ENCODE data around the gene SLC12A8.

Gene SLC12A8

DNA sequence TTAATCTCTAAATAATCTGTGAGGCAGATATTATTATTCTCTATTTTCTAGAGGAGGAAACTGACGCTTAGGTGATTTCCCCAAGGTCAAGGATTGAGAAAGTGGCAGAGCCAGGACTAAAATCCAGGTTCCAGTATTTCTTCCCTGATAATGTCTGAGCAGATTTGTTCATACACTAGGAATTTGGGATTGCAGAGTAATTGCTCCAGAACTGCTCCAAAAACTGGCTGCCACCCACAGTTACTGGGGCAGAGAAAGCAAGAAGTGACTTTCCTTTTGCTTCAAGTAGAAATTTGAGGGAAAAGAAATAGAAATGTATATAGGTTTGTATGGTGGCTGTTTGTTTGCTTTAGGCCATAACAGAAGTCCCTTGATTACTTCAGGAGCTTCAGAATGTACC is 60.6 kb downstream of the SLC12A8 start:
- no peak for DNase-seq (ENCODE audit: low spot score)

DNA sequence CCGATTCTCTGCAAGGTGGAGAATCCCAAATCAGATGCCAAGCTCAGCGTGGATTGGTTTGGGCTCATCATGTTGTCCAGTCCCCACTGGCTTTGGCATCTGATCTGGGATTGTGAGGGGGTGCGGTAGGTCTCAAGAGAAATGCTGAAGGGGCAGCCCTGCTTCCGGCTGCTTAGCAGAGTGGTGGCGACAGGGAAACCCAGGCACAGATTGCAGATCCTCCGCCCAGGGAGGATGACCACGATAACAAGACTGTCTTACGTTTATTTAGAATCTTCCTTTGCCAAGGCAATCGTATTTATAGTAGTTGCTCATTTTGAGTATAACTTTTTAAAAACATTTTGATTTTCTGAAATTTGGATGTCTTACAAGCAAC is 61.1 kb downstream of the SLC12A8 start:
- DNase-seq (ENCODE audit: low spot score) = no peak

DNA sequence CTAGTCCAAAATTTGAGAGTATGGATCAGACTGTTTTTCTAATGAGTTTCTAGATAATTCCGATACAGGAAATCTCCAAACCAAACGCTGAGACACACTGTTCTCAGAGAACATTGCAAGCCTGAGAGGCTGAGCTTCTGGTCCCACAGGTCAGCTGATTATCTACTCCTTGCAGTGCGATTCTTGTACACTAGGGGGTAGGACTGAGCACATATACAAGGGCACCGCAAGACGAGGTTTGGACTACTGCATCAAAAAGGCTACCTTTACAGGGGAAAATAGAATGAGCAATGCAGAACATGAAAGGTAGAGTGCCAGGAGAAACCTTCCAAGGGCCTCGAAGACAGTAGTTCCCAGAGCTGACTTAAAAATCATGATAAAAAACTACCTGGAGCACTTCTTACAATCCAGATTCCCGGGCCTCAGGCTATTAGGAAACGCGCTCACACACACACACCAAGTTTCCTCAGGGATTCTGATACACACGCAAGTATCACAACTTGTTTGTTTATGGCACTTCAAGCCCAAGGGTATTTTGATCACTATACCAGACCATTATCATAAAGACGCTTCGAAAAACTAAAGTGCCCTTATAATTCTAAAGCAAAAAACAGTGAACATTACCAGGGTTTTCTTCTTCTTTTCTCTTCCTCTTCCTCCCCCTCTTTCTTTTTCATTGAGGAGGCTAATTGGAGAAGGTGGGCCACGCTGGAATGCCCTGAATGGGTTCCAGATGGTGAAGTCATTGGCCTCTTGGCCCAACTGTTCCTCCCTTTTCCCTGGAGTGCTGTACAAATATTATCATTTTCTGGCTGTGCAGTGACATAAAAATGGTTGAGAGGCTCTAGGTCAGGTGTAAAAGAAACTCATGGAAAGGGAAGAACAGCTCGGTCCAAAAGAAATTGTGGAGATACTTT is 61.8 kb downstream of the SLC12A8 start:
- peak; percentile 66 for DNase-seq (ENCODE audit: low spot score)

DNA sequence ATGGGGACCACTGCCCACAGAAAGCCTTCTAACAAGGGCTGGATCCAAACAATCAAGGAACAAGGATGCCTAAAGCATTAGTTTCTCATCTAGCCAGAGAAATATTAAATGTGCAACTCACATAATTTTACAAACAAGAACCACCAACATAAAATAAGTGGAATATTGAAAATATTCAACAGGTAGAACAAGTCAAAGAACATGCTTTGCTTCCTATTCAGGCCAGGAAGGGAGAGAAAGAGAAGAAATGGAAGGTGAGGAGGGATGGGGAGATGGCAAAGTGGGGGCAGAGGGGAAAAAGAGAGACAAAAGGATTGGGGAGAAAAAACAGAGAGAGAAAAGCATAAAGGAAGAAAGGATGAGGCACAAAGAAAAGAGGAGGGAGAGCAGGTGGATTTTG is 63.1 kb downstream of the SLC12A8 start:
- DNase-seq (ENCODE audit: low spot score) = no peak

DNA sequence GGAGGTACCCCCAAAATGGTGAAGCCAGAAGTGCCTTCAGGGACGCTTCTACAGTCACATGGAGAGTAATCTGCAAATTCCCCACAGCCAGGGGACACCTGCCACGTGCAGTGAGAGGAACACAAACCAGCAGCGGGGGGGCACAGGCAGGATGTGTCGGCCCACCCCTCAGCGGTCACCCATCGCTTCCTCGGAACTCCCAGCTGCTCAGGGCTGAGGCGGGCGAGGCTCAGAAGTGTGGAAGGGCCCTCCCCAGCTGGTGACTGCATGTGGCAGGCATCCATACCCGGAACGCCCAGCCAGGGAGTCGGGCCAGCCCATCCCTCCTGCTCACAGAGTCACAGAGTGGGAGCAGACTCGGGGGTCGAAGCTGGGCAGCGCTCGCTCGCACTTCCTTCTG is 63.7 kb downstream of the SLC12A8 start:
- DNase-seq (ENCODE audit: low spot score) = no peak

DNA sequence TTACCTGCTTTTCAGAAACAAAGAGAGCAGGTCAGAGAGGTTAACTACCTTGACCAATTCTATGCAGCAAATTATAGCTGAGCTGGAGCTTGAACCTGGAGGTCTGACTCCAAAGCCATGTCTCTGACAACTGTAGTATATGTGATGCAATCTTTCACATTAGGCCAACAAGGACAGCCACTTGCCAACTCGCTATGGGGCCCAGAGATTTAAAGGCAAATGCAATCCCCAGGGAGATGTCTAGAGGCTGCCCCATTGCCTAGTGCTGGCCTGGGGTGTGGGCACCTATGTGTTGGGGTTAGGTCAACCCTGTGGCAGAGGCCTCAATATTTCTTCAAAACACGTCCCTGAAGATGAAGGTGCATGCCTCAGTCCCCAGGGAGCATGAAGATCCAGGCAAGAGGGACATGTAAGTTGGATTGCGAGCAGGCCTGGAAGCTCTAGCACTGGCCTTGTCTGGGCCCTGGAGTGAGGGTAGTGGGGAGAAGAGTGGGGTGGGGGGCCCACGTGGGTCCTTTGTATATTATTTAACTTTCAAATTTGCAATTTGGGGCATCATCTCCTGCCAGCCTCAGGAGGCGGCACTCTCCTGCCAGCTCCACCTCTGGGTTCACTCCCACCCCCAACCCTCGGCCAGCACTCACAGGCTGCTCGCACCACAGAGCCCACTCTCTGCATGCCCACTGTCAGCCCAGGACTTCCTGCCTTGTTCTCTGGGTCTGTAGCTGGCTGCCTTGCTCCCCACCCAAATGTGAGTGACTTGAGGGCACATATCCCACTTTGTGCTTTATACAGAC is 64.3 kb downstream of the SLC12A8 start:
- DNase-seq (ENCODE audit: low spot score) = no peak

DNA sequence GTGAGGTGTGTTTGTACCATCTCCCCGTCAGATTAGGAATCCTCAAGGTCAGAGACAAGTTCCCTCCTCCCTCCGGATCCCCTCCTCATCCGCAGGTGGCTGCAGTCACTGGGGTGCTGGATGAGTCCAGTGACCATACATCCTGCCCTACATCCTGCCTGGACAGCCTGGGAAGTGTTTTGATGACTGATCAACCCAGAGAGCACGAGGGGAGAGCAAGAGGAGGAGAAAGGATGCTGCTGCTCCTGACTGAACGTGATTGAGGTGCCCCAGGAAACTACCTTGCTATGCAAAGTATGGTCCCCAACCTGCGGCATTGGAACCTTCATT is 65.1 kb downstream of the SLC12A8 start:
- DNase-seq (ENCODE audit: low spot score) = no peak

DNA sequence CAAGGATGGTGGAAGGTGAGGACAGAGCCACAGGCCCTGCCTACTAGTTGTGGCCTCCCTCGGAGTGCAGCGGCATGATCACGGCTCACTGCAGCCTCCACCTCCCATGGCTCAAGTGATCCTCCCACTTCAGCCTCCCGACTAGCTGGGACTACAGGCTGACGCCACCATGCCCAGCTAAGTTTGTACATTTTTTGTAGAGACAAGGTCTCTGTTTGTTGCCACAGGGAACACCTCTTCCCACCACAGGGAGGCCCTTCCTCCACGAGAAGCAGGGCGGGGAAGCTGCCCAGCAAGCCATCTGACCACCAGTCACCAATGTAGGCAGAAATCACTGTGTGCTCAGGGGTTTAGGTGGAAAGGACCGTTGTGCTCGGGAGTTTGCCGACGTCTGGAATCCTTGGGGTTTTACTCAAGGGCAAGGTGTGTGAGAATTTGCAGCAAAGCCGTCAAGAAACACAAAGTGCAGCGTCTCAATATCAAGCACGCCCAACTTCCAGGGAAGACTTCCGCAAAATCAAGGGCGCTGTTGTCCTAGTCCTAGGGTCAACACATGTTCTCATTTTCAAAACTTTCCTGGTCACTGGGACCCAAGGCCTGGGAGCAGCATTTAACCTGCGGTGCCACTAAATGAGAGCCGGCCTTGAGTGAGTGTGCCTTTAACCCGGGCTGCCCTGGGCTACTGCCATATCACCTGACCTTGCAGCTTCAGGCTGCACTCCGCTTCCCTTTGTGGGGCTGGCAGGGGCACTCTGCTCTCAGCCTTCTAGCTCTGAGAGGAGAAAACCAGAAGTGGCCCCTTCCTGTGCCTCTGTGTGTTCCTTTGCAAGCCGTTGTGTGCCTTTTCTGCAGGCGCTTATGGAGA is 65.7 kb downstream of the SLC12A8 start:
- DNase-seq (ENCODE audit: low spot score) = no peak

DNA sequence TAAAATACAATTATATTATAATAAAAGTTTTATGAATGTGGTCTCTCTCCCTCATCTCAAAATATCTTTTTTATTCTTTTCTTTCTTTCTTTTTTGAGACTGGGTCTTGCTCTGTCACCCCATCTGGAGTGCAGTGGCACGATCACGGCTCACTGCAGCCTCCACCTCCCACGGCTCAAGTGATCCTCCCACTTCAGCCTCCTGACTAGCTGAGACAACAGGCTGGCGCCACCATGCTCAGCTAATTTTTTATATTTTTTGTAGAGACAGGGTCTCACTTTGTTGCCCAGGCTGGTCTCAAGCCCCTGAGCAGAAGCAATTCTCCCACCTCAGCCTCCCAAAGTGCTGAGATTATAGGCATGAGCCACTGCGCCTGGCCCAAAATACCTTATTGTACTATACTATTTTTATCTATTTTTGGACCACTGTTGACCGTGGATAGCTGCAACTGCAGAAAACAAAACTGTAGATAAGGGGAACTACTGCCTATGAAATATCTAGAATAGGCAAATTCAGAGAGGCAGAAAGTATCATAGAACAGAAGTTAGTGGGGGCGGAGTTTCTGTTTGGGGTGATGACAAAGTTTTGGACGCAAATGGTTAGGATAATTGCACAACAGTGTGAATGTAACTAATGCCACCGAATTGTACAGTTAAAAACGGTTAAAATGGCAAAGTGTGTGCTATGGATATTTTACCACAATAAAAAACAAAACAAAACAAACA is 66.6 kb downstream of the SLC12A8 start:
- DNase-seq (ENCODE audit: low spot score) = no peak

DNA sequence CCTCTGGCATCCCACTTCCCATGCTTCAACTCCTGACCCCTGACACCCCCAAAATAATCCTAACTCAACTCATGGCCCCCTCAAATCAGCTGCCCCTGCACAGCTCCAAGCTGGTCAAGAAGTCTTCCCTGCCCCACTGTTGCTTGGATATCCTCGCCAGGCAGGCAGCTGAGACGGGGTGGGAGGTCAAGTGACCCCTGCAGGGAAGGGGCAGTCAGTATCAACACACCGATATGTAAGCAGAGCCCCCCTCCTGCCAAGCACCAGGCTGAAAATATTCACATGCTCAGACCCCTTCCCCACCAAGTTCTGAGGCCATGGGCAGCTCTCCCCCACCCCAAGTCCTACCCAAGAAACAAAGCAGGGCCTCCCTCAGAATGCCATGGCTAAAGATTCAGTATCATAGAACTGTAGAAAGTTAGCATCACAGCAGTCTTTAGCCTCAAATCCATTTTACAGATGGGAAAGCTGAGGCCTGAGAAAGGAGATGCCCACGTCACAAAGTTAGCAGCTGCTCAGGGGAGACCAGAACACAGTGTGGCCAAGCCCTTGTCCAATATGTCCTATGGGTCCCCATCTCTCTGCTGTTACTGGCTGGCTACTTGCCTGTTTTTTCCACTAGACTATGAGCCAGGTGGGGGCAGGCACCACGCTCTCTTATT is 67.8 kb downstream of the SLC12A8 start:
- no peak for DNase-seq (ENCODE audit: low spot score)

DNA sequence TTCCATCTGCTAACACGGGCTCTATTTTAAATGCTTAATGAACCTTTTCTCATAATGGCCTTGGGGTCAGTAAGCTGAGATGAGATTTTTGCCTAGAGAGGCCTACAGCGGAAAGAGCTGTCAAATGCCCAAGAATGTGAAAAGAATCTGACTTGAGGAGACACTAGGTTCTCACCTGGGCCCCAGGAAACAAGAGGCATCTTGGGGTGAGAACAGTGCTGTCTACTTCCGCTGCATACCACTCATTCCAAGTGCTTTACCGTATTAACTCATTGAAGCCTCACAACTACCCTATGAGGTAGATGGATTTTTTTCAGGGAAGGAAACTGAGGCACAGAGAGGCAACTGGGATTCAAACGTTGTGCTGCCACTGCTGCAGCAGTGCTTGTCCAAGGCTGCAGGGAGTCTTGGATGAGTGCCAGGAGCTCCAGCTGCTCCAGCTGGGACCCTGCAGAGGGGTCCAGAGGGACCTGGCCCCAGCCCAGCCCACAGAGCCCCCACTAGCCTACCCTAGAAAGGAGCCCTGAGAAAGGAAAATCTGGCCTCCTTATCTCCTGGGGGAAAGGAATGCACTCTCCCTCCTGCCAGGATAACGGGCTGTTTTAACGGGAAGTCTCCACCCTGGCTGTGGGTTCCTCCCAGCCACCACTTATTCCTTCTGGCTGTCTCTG is 68.4 kb downstream of the SLC12A8 start:
- DNase-seq (ENCODE audit: low spot score) = no peak

DNA sequence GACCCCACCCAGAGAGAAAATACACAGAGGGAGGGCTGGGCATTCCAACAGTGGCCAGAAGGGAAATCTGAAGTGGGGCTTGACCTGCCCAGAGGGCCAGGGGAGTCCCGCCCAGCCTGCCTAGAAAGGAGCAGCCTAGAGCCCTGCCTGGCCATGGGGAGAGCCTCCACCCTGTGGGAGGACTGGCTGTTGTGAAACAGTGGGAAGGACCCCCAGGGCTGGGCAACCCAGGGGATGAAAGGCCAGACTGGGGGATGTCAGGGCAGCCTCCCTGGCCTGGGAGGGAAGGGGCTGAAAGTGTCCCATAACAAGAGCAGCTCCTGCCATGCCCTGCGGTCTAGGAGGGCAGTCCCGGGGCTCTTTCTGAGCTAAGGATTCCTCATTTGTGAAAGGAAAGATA is 69.0 kb downstream of the SLC12A8 start:
- no peak for DNase-seq (ENCODE audit: low spot score)

DNA sequence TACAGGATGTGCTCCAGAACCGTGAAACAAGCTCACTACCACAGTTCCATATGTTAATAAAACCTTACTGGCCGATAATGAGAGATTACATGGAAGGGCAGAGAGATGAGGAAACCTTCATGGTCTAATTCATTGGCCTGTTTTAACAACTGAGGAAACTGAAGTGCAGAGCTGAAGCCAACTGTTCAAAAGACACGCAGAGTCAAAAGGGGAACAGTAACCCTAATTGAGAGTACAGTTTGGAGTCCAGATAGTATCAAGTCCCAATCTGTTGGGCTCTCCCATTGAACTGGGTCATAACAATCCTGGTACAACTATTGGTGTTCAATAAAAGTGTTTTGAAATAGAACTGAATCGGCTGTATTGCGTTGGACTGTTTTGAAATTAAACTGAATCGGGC is 69.6 kb downstream of the SLC12A8 start:
- DNase-seq (ENCODE audit: low spot score) = no peak

DNA sequence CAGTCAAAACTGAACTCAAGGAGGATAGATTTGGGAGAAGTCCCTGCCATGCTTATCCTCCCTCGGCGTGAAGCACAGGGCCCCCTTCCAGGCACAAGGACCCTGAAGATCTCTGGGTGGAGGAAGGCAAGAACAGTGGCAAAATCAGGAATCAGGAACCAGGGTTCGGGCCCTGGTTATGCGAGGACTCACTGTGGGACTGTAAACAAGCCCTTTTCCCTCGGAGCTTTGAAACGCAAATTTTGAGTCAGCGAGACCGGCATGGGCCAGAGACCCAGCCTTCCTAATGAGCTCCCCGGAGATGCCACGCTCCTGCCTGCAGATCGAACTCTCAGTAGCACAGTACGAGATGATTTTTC is 70.1 kb downstream of the SLC12A8 start:
- no peak for DNase-seq (ENCODE audit: low spot score)

DNA sequence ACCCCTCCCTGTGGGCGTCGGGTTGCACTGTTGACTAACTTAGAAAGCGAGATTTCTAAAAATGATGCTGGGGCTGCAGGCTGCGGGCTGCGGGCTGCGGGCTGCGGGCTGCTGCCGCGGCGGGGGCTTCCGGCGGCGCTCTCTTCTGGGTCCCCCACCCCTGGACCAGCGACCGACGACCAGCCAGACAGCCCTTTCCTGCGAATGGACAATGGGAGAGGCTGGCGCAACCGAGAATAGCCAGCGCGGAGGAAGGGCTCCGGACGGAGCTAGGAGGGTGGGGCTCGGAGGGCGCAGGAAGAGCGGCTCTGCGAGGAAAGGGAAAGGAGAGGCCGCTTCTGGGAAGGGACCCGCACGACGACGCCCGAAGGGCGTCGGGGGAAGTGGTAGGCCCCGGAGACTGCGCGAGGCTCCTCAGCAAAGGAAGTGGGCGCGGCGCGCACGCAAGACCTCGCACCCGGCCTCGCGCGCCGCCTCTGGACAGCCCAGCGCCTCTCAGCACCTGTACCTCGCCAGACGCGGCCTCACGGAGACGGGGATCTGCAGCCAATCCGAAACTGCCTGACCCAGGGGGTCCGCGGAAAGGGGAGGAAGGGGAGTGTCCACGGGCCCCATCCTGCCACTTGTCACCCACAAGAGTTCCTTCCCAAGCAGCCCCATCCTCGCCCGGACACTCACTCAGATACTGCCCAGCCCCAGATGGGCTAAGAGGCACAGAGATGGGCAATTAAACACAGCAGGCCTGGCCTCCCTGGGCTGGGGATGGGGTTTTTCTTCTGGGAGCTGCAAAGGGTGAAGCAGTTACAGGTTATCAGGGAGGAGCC is 70.7 kb downstream of the SLC12A8 start:
- DNase-seq (ENCODE audit: low spot score) = peak; percentile 69

DNA sequence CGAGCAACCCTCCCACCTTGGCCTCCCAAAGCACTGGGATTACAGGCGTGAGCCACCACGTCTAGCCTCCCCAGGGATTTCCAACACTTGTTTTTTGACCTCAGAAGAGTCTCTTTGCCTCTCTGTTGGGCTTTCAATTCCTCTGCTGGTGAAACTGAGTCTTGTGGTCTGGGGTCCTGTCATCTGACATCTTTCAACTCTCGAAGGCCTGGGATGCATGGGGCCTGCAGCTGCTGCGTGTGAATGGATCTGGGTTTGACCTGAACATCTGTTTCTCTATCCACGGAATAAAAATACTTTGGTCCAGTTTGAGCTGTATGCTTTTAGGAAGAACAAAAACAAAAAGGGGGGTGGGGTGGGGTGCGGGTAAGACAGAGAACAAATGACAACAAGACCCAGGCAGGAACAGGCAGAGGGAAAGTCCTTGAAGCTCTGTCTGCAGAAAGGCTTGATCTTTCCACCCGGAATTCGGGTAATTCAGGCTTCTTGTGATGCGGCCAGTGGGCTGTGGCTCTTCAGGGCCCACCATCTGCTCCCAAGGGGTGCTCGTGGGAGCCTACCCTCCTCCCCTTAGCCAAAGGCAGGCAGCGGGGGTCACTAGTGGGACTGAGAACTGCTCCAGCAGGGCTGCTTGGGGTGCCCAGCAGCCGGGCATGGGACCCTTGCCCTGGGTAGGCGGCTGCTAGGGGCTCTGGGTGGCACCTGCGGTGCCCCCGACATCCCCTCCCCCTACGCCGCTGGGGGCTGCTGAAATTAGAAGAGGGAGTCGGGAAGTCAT is 71.5 kb downstream of the SLC12A8 start:
- DNase-seq (ENCODE audit: low spot score) = no peak

DNA sequence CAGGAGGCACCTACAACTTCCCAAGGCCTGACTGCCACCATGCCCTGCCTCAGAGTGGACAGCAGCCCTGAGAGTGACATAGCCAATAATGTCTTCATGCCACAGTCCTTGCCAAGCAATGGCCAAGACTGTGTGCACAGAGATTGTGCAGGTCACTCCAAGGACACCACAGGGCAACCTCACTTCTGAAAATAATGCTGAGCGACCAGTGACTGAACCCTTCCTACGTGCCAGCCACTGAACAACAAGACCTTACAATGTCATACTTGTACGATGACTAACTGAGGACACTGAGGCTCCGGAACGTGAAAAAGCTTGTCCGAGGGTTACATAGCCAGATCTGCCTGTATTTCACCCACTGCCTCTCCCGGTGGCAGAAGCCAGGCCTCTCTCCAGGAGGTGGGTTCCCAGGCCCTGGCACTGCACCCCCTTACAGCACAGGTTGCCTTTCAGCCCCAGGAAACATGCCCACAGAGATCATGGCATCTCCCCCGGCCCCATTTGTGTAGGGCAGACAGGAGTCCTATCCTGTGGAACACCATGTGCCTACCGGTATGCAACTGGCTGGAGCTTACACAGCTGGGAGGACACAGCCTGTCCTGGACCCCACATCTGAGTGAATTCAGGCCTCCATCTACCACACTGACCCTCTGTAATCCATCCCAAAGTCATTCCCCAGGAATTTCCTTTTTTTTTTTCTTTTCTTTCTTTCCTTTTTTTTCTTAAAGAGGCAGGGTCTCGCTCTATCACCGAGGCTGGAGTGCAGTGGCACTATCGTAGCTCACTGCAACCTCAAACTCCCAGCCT is 72.3 kb downstream of the SLC12A8 start:
- no peak for DNase-seq (ENCODE audit: low spot score)

DNA sequence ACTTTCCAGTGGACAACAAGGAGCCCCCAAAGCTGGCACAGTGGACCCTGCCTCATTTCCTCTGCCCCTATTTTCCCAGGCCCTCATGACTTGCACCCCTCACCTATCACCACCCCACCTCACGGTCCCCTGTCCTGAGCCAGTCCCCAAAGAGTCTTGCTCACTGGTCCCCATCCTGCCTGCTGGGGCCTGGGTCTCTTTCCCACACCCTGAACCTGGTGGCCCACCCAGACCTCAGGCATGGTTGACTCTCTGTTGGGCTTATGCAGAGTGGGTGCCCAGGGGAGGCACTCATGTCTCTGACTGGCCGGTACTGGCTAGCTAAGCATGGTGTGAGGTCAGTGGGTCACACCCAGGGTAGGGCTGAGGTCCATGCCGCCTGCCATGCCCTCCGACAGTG is 73.2 kb downstream of the SLC12A8 start:
- no peak for DNase-seq (ENCODE audit: low spot score)
